Medulla oblongata (tissue), 1 donor: ENCODE results near the gene MYO3B.
"Not testable (repeated sequence)": the region's sequence is repeated elsewhere in the genome, so short reads cannot be mapped to it uniquely, and the experiment has no call there.

Source experiments
- DNase-seq: peaks from one replicate; pipeline ENCODE4 v3.0.0-alpha.2; 2015; ENCODE audit errors: extremely low spot score

MYO3B gene

GRCh38 chr2:170339750-170340692 lies 162.1 kb downstream of the MYO3B start:
- no peak for DNase-seq

GRCh38 chr2:170340693-170341068 lies 162.7 kb downstream of the MYO3B start:
- DNase-seq = no peak

GRCh38 chr2:170341684-170342623 lies 164.0 kb downstream of the MYO3B start:
- DNase-seq = no peak

GRCh38 chr2:170344663-170345346 lies 166.9 kb downstream of the MYO3B start:
- DNase-seq = no peak

- DNase-seq = no peak
These were observed 167.7 kb downstream of the MYO3B start for GRCh38 chr2:170345607-170346006.

GRCh38 chr2:170349269-170349668 lies 171.3 kb downstream of the MYO3B start:
- not testable (repeated sequence) for DNase-seq

- DNase-seq = no peak
These were observed 173.2 kb downstream of the MYO3B start for GRCh38 chr2:170350929-170351826.

- DNase-seq = no peak
These were observed 175.8 kb downstream of the MYO3B start for GRCh38 chr2:170353723-170354122.

GRCh38 chr2:170354388-170354787 lies 176.4 kb downstream of the MYO3B start:
- no peak for DNase-seq

GRCh38 chr2:170354855-170355780 lies 177.2 kb downstream of the MYO3B start:
- DNase-seq = no peak

GRCh38 chr2:170359466-170359865 lies 181.5 kb downstream of the MYO3B start:
- no peak for DNase-seq

- DNase-seq = no peak
These were observed 182.7 kb downstream of the MYO3B start for GRCh38 chr2:170360546-170361089.

GRCh38 chr2:170361090-170361936 lies 183.4 kb downstream of the MYO3B start:
- peak; percentile 71 for DNase-seq

- no peak for DNase-seq
These were observed 184.4 kb downstream of the MYO3B start for GRCh38 chr2:170362313-170362870.

- DNase-seq = no peak
These were observed 185.1 kb downstream of the MYO3B start for GRCh38 chr2:170362871-170363631.

GRCh38 chr2:170365003-170365402 lies 187.1 kb downstream of the MYO3B start:
- DNase-seq = no peak

- no peak for DNase-seq
These were observed 187.7 kb downstream of the MYO3B start for GRCh38 chr2:170365686-170366085.
